Psoas muscle (tissue), 8 donors: ENCODE data around the gene MYO1G. TPM values are rescaled to one million over a fixed set of nuclear protein-coding genes. Genes with fewer than 3 reads are reported as not detected.

Experiments
- ATAC-seq, 4 donors: fragments of 200-7000 bp; cut with Tn5 transposase; one replicate each; pipeline ENCODE4 v1.9.1; 2020; ENCODE audit warnings: moderate library complexity in 3 of 4, mild to moderate bottlenecking in 2 of 4
- DNase-seq, 2 donors: peaks; one replicate each; pipeline ENCODE4 v3.0.0-alpha.2; 2020
- H3K27ac ChIP-seq: fragments of 200-600 bp; one replicate; pipeline ENCODE4 v1.8.0; 2022
- H3K27me3 ChIP-seq, 3 donors: fragments of 200-600 bp in 1 of 3; one replicate each; pipeline versions ENCODE4 v1.6.1 to v1.8.0; 2013 to 2022; ENCODE audit warnings: low read length in 2 of 3, mild to moderate bottlenecking in 2 of 3, moderate library complexity in 1 of 3; ENCODE audit not compliant: insufficient read depth in 3 of 3
- H3K36me3 ChIP-seq, 2 donors: fragments of 200-600 bp in 1 of 2; one replicate each; pipeline versions ENCODE4 v1.6.1 to v1.8.0; 2013 to 2022; ENCODE audit warnings: low read depth in 1 of 2, mild to moderate bottlenecking in 1 of 2, moderate library complexity in 1 of 2; ENCODE audit not compliant: insufficient read depth in 1 of 2
- H3K4me1 ChIP-seq: fragments of 200-600 bp; one replicate; pipeline ENCODE4 v1.8.0; 2022
- H3K4me3 ChIP-seq: fragments of 200-600 bp; one replicate; pipeline ENCODE4 v1.8.0; 2022; ENCODE audit warnings: mild to moderate bottlenecking
- H3K9me3 ChIP-seq: fragments of 200-600 bp; one replicate; pipeline ENCODE4 v1.8.0; 2022
- WGBS, 3 donors: extraction: QIAGEN DNeasy Blood & Tissue Kit; methylation state at CpG; one replicate each; pipeline versions ENCODE4 v1.1.6 to v1.1.7; 2013; 5-methylcytosine and 5-hydroxymethylcytosine counted together
- intact Hi-C, 2 donors: fragments of 100-400 bp; cut with DNase I; formaldehyde crosslinking; loops; one replicate each; pipeline versions ENCODE4 v1.11.0 to v1.14.2; 2022
- polyA plus RNA-seq, 3 donors: library from polyadenylated mRNA; stranded (reverse); fragments of 200-250 nt; gene quantifications; one replicate each; pipeline ENCODE4 v1.2.3, GENCODE V29; 2013
- total RNA-seq, 4 donors: library from RNA; stranded (reverse); fragmentation: NEBNext Ultra II Directional in 2 of 4; extraction: Animal tissue kit (Norgen Biotek cat#: 25700) in 2 of 4; gene quantifications; one replicate each; pipeline versions ENCODE4 v1.2.1 to v1.2.4, GENCODE V29; 2021 to 2023
- TF ChIP-seq, protein P1 (sequence below): fragments of 200-600 bp; IDR thresholded peaks from one replicate; pipeline ENCODE4 v1.8.0; 2022; ENCODE audit warnings: antibody characterized with exemption
- donor health status: healthy with polysubstance abuse.
- donor health status: DM: no; HTN: no; CAD: no; lungs with moderate emphysema.
- donor health status: Bipolar disorder and iron deficiency.
- donor health status: healthy.
- donor health status: DM: yes; HTN: yes; CAD: no.
- donor health status: DM: no; HTN: no; CAD: no.
- donor health status: DM: no; HTN: no; CAD: no.
- donor health status: DM: yes; HTN: yes; CAD: no.

MYO1G gene
- total and polyA plus RNA-seq, 7 donors, result 0.11 to 1.9 (median 0.41) TPM

DNA sequence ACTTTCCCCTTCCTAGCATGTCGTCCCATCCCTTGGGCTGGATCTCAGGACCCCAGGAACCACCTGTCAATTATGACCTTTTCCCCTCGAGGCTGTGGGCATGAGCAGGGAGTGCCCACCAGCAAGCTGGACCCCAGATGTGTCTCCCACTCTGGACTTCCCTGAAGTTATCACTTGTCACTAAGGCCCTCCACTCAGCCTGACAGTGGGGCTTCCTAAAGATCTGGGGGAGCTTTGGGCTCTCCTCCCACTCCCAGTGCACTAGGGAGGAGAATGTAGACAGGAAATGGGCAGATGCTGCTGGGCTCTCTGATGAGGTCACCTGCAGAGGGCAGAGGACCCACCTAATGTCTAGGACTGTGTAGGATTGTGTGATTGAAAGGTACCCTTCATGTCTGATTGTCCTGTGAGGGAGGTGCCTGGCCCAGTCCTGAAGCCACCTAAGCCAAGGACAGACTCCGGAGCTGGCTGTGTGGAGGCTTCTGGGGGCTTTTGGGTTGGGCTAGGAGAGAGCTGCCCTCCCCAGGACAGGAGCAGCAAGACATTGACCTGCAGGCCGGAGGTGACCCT lies 18.7 kb downstream of the MYO1G start:
- 75 to 82% (median 81%) methylated on average over 4 of the region's 4 CpGs for WGBS, 3 donors
- intact Hi-C loops, result no loop called here
- TF ChIP-seq, protein P1, sequence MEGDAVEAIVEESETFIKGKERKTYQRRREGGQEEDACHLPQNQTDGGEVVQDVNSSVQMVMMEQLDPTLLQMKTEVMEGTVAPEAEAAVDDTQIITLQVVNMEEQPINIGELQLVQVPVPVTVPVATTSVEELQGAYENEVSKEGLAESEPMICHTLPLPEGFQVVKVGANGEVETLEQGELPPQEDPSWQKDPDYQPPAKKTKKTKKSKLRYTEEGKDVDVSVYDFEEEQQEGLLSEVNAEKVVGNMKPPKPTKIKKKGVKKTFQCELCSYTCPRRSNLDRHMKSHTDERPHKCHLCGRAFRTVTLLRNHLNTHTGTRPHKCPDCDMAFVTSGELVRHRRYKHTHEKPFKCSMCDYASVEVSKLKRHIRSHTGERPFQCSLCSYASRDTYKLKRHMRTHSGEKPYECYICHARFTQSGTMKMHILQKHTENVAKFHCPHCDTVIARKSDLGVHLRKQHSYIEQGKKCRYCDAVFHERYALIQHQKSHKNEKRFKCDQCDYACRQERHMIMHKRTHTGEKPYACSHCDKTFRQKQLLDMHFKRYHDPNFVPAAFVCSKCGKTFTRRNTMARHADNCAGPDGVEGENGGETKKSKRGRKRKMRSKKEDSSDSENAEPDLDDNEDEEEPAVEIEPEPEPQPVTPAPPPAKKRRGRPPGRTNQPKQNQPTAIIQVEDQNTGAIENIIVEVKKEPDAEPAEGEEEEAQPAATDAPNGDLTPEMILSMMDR, result no peak

GRCh38 chr7:44959433-44959951 lies 19.3 kb downstream of the MYO1G start:
- Histone ChIP-seq H3K27ac (no peak overlapping the region), H3K36me3 (no peaks in the 10 kb centered on the region), H3K9me3 (no peaks in the 10 kb centered on the region), H3K4me3 (no peak overlapping the region), H3K4me1 (peaks cover 8% of the 10 kb centered on the region), H3K27me3 (peaks cover 0 to 13% (median 0%) of the 10 kb centered on the region in 3 donors)
- WGBS, 3 donors, result 61 to 67% (median 62%) methylated on average over 8 of the region's 8 CpGs
- ATAC-seq (no peak), DNase-seq (no peak)
- TF ChIP-seq, protein P1, result no peak
- intact Hi-C loops, result no loop called here

More for the DNA sequence above, 18.7 kb downstream of the MYO1G start:
- ATAC-seq (no peak), DNase-seq (no peak)
- Histone ChIP-seq H3K36me3 (no peaks in the 10 kb centered on the region), H3K27me3 (peaks cover 0 to 13% (median 0%) of the 10 kb centered on the region in 3 donors), H3K9me3 (no peaks in the 10 kb centered on the region), H3K4me1 (peaks cover 8% of the 10 kb centered on the region), H3K4me3 (no peak overlapping the region), H3K27ac (no peak overlapping the region)

DNA sequence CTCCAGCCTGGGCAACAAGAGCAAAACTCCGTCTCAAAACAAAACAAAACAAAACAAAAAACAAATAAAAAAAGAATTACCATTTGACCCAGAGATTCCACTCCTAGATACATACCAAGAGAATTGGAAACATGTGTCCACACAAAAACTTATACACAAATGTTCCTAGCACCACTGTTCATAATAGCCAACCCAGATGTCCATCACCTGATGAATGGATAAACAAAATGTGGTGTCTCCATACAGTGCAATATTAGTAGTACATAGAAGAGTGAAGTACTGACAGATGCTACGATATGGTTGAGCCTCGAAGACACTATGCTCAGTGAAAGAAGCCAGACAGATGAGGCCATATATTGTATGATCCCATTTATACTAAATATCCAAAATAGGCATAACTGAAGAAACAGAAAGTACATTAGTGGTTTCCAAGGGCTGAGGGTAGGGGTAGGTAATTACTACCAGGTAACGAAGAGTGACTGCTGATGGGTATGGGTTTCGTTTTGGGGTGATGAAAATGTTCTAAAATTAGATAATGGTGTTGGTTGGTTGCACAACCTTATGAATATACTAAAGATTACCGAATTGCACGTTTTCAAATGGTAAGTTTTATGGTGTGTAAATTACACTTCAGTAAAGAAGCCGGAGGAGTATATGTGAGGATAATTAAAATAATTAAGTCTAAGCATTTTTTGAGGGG lies 20.0 kb downstream of the MYO1G start:
- intact Hi-C loops, result no loop called here
- ATAC-seq (no peak), DNase-seq (no peak)
- TF ChIP-seq, protein P1, result no peak
- Histone ChIP-seq H3K4me1 (peaks cover 8% of the 10 kb centered on the region), H3K27ac (no peak overlapping the region), H3K4me3 (no peak overlapping the region), H3K27me3 (peaks cover 0 to 13% (median 0%) of the 10 kb centered on the region in 3 donors), H3K36me3 (no peaks in the 10 kb centered on the region), H3K9me3 (no peaks in the 10 kb centered on the region)
- WGBS, 3 donors, result 65 to 70% (median 66%) methylated on average over 8 of the region's 8 CpGs

GRCh38 chr7:44956157-44956766 lies 22.6 kb downstream of the MYO1G start:
- H3K9me3 ChIP-seq, result no peaks in the 10 kb centered on the region
- WGBS, 3 donors, result 86 to 90% (median 88%) methylated on average over 10 of the region's 10 CpGs
- TF ChIP-seq, protein P1, result no peak
- peaks cover 0 to 6% (median 0%) of the 10 kb centered on the region in 3 donors for H3K27me3 ChIP-seq
- intact Hi-C loops, result no loop called here
- H3K36me3 ChIP-seq, result no peaks in the 10 kb centered on the region
- H3K4me3 ChIP-seq, result no peak overlapping the region
- H3K4me1 ChIP-seq, result no peaks in the 10 kb centered on the region
- DNase-seq, result no peak
- no peak overlapping the region for H3K27ac ChIP-seq
- ATAC-seq, result no peak
